Umbilical cord (tissue), 2 donors: ENCODE measurements around the gene SEMA3C. TPM values are rescaled to one million over a fixed set of nuclear protein-coding genes. Genes with fewer than 3 reads are reported as not detected.
A peak's percentile ranks its signal among the peaks of the same experiment; 100 is the strongest.

Source experiments
- DNase-seq: peaks from one replicate; pipeline ENCODE4 v3.0.0-alpha.2; 2015; ENCODE audit warnings: low spot score
- total RNA-seq: library from RNA; depleted of rRNA; stranded (reverse); fragments of >200 nt; gene quantifications from one replicate; pipeline ENCODE4 v1.2.3, GENCODE V29; 2014; ENCODE audit warnings: low replicate concordance; ENCODE audit not compliant: insufficient read depth

The SEMA3C gene
- total RNA-seq, 1 donor from 2014 or later = 93.4 TPM

GRCh38 chr7:80705130-80705781 is 213.6 kb downstream of the SEMA3C start:
- no peak for DNase-seq

DNA sequence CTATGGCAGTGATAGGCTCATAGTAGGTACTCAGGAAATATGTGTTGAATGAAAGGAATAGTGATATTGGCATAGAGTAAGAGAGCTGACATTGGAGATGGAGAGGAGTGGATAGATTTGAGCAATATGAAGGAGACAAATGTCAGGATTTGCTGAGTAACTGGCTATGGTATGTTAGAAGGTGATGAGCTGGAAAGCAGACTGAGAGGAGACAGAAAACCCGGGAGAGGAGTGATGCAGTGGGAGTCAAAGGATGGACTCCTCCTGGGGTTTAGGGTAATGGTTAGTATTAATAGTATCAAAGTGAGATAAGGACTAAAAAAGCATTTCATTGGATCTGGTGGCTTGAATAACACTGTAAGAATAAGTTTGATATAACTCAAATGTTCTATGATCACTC is 215.6 kb downstream of the SEMA3C start:
- DNase-seq = no peak

- no peak for DNase-seq
Measured at GRCh38 chr7:80699721-80700256, 219.1 kb downstream of the SEMA3C start.

GRCh38 chr7:80699045-80699638 is 219.7 kb downstream of the SEMA3C start:
- peak; percentile 71 for DNase-seq
